ENCODE data around the gene ACOT12.
"Not testable (repeated sequence)": the region's sequence is repeated elsewhere in the genome, so short reads cannot be mapped to it uniquely, and the experiment has no call there.

The ACOT12 gene

DNA sequence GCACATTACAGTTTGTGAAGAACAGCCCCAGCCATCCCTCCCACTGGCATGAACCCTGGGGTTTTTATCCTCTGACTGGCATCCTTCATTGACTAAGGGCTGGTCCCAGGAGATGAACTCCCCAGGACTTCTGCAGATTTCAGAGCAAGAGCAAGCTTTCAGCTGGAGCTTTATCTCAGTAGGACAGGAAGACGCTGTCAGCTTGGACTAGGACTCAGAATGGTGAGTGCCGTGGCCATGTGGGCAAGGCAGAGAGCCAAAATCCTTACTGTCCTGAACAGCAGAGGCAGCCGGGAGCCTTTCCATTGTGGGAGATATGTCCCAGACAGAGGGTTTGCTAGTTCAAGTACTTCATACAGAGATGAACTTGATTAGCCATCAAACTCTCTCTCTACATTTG is 3.2 kb upstream of the ACOT12 start:
- DNase-seq = peak; percentile 2

- peak; percentile 2 for DNase-seq
Observed at GRCh38 chr5:81395262-81395661, 1.3 kb upstream of the ACOT12 start.

DNA sequence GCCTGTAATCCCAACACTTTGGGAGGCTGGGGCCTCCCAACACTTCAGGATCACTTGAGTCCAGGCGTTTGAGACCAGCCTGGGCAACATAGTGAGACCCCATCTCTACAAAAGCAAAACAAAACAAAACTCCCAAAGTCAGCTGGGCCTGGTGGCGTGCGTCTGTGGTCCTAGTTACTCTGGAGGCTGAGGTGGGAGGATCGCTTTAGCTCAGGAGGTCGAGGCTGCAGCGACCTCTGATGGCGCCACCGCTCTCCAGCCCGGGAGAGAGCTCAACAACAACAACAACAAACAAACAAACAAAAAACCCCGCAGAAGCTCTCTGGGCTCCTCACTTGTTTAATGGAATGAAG is 528 bp downstream of the ACOT12 start:
- no peak for DNase-seq

DNA sequence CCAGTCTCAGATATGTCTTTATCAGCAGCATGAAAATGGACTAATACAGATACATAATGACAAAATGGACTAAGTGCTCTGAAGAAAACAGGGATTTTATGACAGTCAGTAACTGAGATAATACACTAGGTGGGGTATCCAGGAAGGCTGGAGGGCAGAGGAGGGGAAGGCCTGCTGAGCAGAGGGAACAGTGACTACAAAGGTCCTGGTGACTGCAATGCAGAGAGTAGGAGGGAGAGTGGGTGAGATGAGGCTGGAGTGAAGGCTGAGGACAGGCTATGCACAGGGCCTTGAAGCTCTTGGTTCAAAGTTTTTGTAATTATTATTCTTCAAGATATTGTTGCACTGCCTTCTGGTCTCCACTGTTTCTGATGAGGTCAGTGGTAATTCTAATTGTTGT is 4.9 kb downstream of the ACOT12 start:
- DNase-seq = no peak

DNA sequence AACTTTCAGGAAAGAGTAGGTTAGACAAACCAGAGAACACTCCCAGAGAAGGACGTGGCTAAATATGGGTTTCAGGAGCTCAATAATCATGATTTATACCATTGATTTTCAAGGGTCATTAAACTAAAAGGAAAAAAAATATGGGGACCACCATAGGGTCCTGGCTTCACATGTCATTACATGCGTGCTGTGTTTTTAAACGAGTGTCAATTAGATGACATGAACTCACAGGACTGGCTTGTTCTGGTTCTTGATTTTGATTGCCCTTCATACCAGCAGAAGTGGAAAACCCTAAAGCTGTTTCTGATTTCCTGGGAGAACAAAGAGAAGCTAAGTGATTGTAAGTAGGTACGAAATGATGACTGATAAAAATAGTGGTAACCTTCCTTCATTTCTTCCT is 5.8 kb downstream of the ACOT12 start:
- no peak for DNase-seq

- no peak for DNase-seq
Observed at GRCh38 chr5:81383867-81384266, 10.1 kb downstream of the ACOT12 start.

DNA sequence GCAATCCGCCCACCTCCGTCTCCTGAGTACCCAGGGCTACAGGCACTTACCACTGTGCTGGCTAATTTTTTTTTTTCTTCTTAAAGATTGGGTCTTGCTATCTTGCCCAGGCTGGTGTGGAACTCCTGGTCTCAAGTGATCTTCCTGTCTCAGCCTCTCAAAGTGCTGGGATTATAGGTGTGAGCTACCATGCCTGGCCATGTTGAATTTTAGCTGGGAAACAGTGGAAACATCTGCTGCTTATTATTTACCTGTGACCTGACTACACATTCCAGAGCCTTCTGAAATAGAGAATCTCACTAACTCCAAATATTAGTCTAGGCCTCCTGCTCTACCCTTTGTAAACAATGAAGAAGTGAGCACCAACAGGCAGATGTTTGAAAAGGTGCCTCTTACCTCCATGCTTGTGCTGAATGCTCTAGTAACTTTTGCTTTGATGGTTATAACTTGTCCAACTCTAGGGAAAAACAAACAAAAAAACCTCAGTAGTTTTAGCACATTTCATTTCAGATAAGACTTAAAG is 22.5 kb downstream of the ACOT12 start:
- DNase-seq = no peak

- DNase-seq = no peak
Observed at GRCh38 chr5:81370912-81371311, 23.0 kb downstream of the ACOT12 start.

DNA sequence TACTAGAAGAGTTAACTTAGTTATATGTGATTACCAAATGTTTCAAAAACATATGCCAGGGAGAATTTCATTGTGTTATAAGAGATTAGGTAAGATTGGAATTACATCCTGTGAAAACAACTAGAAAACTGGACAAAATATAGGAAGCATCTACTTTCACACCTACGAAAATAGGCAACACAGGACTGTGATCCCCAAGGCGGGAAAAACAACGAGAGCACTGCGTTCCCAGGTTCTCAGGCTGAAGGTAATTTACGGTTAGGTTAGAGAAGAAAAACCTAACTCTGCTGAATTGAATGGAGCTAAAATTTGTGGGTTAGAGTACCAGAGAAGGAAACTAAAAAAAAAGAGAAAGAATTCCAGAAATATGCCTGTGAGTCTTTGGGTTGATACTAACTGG is 28.4 kb downstream of the ACOT12 start:
- no peak for DNase-seq

- no peak for DNase-seq
Observed at GRCh38 chr5:81363093-81363871, 30.7 kb downstream of the ACOT12 start.

GRCh38 chr5:81361600-81361999 is 32.3 kb downstream of the ACOT12 start:
- peak; percentile 43 for DNase-seq

DNA sequence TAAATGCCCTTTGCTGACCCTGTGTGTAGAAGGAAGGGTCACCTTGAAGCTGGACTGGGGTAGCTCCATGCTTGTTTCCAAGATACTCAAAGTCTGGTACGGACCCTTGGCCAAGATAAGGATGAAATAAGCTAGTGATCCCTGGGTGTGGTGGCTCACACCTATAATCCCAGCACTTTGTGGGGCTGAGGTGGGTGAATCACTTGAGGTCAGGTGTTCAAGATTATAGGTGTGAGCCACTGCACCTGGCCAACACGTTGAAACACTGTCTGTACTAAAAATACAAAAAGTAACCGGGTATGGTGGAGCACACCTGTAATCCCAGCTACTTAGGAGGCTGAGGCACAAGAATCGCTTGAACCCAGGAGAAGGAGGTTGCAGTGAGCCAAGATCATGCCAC is 33.3 kb downstream of the ACOT12 start:
- DNase-seq = no peak

DNA sequence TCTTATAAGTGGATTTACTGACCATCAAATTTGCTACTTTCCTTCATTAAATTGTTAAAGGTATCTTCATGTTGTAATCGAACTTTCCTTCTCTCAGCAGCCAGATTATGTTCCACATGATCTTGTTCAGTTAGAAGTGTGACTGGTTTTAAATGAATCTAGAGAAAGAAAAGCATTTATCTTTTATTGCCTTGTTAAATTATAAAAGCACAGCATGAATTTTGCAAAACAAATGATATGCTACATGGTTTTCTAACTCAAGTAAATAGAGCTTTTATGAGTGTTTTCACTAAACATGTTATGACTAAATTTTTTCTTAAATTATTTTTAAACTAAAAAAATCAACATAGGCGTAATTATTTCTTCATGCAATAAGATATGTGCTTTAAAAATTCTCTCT is 34.1 kb downstream of the ACOT12 start:
- DNase-seq = no peak

GRCh38 chr5:81359108-81359507 is 34.8 kb downstream of the ACOT12 start:
- DNase-seq = no peak

DNA sequence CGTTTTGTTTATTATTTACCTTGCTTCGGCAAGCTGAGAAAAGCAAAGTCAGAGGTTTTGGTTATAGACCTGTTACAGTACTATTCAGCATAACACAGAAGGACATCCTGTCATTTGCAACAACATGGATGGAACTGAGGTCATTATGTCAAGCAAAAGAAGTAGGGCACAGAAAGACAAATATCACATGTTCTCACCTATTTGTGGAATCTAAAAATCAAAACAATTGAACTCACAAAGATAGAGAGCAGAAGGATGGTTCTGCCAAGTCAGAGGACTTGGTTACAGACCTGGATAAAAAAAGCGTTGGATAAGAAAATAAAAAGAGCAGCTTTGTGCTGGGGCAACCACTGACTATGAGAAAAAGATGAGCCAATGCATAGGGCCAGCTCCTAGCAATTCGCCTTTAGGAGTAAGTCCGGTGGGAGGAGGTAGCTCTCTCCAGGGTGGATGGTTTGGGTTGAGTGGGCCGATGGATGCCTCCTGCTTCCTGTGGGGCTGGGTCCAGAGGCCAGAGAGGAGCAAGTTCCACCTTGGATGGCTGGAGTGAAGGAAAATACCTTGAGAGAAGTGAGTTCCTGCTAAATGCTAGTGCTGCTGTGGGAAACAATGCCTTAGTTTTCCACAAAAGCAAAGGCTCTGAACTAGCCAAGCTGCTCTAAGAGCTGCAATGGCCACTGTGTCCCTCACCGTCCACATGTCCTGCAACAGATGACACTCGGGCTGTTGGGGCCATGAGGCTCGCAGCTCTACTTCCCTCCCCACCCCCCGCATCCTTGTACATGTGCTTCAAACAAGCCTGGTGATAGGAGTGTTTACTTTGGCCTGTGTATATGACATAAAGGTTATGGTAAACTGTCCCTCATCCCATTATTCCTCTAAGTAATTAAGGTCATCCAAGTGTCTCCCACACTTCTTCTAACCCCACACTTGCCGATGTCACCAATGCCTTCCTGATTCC is 38.4 kb downstream of the ACOT12 start:
- DNase-seq = no peak

DNA sequence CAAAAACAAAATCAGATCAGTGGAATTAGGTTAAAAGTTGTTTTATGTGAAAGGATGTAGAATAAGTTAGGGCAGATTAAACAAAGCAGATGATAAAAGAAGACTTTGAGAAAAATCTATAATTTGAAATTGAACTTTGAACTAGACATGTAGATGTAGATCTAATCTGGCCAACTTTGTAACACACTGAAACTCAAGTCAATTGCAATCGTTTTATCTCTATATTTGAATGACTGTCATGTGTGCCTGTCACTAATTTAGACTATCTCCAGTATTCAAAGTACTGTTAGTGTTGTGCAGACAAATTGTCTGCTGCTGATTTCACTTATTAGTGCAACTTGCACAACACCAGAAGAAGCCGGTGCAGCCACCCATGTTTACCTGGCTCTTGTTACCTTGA is 39.8 kb downstream of the ACOT12 start:
- DNase-seq = no peak

- no peak for DNase-seq
Observed at GRCh38 chr5:81353189-81353588, 40.7 kb downstream of the ACOT12 start.

GRCh38 chr5:81350507-81350906 is 43.4 kb downstream of the ACOT12 start:
- DNase-seq = no peak

DNA sequence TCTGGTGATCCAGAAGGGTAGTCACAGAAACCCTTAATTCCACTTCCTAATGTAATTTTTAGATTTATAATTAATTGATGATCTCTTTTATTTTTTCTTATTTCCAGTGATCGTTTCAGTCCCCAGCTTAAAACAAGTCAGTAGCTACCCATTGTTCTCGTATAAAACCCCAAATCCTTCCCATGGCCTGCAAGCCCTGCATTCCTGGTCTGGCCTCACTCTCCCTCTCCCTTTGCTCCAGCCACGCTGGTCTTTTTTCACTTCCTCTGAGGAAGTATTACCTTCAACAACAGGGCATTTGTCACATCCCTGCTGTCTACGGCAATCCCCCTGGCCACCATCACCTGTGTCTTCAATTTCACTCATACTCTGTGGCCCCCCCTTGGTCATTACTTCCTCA is 44.8 kb downstream of the ACOT12 start:
- DNase-seq = no peak

GRCh38 chr5:81345411-81346003 is 48.4 kb downstream of the ACOT12 start:
- DNase-seq = no peak

DNA sequence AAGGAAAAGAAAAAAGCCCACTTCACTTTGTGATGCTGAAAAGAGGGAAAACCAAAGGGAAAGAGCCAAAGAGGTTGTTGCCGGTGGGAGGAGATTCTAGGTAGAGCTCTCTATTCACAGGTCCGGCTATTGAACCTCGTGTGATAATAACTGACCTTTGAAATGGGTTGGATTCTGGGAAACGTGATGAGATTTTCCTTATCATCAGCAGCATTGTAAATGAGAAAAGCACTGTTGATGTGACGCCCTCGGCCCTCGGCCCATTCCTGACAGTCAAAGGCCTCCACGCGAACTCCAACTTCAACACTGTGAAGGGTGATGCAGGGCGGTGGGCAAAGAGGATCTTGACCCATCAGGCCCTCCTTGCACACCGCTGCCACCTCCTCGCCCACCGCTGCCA is 49.2 kb downstream of the ACOT12 start:
- DNase-seq = no peak

DNA sequence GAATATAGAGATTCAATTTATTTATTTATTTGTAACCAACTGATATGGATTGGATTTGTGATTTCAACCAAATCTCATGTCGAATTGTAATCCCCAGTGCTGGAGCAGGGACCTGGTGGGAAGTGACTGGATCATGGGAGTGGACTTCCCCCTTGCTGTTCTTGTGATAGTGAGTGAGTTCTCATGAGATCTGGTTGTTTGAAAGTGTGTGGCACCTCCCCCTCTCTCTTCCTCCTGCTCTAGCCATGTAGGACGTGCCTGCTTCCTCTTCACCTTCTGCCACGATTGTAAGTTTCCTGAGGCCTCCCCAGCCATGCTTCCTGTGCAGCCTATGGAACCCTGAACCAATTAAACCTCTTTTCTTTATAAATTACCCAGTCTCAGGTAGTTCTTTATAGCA is 55.7 kb downstream of the ACOT12 start:
- not testable (repeated sequence) for DNase-seq

GRCh38 chr5:81337803-81338202 is 56.1 kb downstream of the ACOT12 start:
- no peak for DNase-seq

DNA sequence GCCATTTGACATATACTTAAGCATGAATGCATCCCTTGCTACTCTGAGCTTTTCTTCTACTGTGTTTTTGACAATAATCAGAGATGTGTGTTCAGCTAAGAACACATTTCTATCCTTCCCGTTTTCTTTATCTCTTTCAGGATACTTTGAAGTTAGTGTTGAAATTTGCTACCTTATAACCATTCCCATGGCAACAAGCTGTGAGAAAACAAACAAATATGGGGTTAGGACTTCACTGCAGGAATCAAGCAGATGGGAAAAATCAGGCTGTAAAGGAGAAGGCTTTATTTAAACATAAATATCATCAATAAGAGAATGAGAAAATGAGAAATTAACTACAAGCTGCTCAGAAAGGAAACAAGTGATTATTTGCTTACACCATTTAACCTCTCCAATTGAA is 57.4 kb downstream of the ACOT12 start:
- no peak for DNase-seq
